Uterus (tissue), 4 donors: ENCODE results near the gene EVC2. TPM values are rescaled to one million over a fixed set of nuclear protein-coding genes. Genes with fewer than 3 reads are reported as not detected.

ENCODE experiments used
- DNase-seq, 2 donors: peaks; one replicate each; pipeline ENCODE4 v3.0.0-alpha.2; 2019 to 2020
- H3K27ac ChIP-seq, 2 donors: fragments of 200-600 bp; sonication (generic); 1 replicate in 1 of 2; 2 replicates in 1 of 2; pipeline ENCODE4 v1.5.1; 2016 to 2018
- H3K27me3 ChIP-seq, 2 donors: fragments of 200-600 bp; sonication (generic); one replicate each; pipeline ENCODE4 v1.5.1; 2018 to 2019; ENCODE audit warnings: control low read depth in 1 of 2
- H3K36me3 ChIP-seq, 2 donors: fragments of 200-600 bp; sonication (generic); one replicate each; pipeline ENCODE4 v1.5.1; 2019; ENCODE audit warnings: control low read depth in 1 of 2
- H3K4me1 ChIP-seq, 2 donors: fragments of 200-600 bp; sonication (generic); one replicate each; pipeline ENCODE4 v1.5.1; 2018 to 2019; ENCODE audit warnings: control low read depth in 1 of 2
- H3K4me3 ChIP-seq, 2 donors: fragments of 200-600 bp; sonication (generic); 1 replicate in 1 of 2; 2 replicates in 1 of 2; pipeline ENCODE4 v1.5.1; 2018 to 2019; ENCODE audit warnings: mild to moderate bottlenecking in 1 of 2
- H3K9me3 ChIP-seq, 2 donors: fragments of 200-600 bp; sonication (generic); one replicate each; pipeline ENCODE4 v1.5.1; 2019; ENCODE audit warnings: control low read depth in 1 of 2
- CTCF ChIP-seq, 4 experiments: fragments of 200-600 bp in 2 of 4; fragments of 450-650 bp in 2 of 4; sonication (generic) in 2 of 4; IDR thresholded peaks; one replicate each; pipeline ENCODE4 v1.5.1; 2016 to 2019; ENCODE audit warnings: antibody characterized with exemption in 4 of 4, mild to moderate bottlenecking in 2 of 4, moderate library complexity in 1 of 4
- POLR2A ChIP-seq, 2 donors: fragments of 450-650 bp; IDR thresholded peaks; one replicate each; pipeline ENCODE4 v1.6.1; 2016; ENCODE audit warnings: antibody characterized with exemption in 2 of 2, mild to moderate bottlenecking in 1 of 2, moderate library complexity in 1 of 2
- intact Hi-C: fragments of 100-400 bp; cut with DNase I; formaldehyde crosslinking; loops from one replicate; pipeline ENCODE4 v1.15.1; 2023; ENCODE audit warnings: low total_unique reads
- total RNA-seq, 4 donors: library from RNA; depleted of rRNA in 3 of 4; stranded (reverse); fragments of >200 nt in 3 of 4; gene quantifications; one replicate each; pipeline versions ENCODE4 v1.1.0 to v1.2.4, GENCODE V29; 2014 to 2023
- donor health status: DM: yes; HTN: yes; CAD: no.

Gene EVC2
- total RNA-seq, 4 donors from 2014 or later: 5.6 to 21.8 (median 14.8) TPM

DNA sequence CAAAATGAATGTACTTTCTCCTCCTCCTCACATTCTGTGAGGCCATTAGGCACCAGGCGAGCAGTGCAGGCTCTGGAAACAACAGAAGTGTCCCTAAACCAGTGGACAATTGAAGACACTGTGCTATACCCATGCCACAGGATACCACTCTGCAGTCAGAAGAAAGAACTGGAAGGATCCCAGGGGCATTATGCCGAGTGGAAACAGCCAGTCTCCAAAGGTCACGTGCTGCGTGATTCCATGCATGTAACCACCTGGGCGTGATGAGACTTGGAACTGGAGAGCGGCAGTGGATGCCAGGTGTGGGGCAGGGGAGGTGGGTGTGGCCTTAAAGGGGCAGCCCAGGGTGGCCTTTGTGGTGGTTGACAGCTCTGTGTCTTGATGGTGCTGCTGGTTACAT is 139.4 kb downstream of the EVC2 start:
- no peaks in the 10 kb centered on the region for H3K36me3 ChIP-seq
- TF ChIP-seq POLR2A (IDR thresholded peaks at IDR 0.05) (no peak), CTCF (IDR thresholded peaks at IDR 0.05) (no peak)
- no peaks in the 10 kb centered on the region for H3K27me3 ChIP-seq
- intact Hi-C loops: no loop called here
- no peaks in the 10 kb centered on the region for H3K4me1 ChIP-seq
- no peak overlapping the region for H3K27ac ChIP-seq
- H3K9me3 ChIP-seq: no peaks in the 10 kb centered on the region
- no peak overlapping the region for H3K4me3 ChIP-seq
- DNase-seq: no peak

DNA sequence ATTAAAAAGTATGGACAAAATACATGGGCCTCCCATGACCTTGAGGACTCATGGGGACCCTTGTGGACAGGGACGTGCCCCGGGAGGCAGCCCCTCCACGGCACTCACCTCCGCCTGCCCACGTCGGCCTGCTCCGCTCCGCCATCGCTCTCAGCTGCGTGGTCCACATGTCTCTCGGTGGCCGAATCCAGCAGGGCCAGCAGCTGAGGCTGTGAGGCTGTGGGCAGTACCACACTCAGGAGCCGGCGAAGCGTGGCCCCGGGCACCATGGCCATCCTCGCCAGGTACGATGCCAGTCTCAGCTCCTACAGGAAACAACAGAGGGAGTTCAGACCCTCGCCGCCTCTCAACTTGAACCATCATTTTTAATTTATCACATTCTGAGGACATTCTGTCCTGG is 140.0 kb downstream of the EVC2 start:
- Histone ChIP-seq H3K27me3 (no peaks in the 10 kb centered on the region), H3K4me1 (no peaks in the 10 kb centered on the region), H3K36me3 (no peaks in the 10 kb centered on the region), H3K27ac (no peak overlapping the region), H3K4me3 (no peak overlapping the region), H3K9me3 (no peaks in the 10 kb centered on the region)
- TF ChIP-seq CTCF (IDR thresholded peaks at IDR 0.05): no peak
- no peak for TF ChIP-seq POLR2A (IDR thresholded peaks at IDR 0.05)
- DNase-seq: no peak
- intact Hi-C loops: no loop called here

DNA sequence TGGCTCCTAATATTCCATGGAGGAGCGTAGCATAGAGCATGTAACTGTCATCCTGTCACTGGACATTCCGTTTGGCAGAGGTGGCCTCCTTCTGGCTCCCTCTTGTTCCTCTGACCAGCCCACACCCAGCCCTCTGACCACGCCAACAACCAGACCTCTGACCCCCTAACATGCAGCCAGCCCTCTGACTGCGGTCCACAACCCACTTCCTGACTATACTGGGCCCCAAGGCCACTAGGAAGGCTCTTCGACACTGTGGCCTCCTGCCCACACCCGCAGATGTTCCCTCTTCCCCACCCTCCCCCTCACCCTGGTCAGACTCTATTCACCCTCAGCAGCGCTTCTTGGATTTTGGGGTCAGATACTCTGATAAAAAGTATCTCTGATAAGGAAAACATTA is 141.4 kb downstream of the EVC2 start:
- intact Hi-C loops: no loop called here
- H3K27me3 ChIP-seq: no peaks in the 10 kb centered on the region
- no peak for TF ChIP-seq POLR2A (IDR thresholded peaks at IDR 0.05)
- no peak for TF ChIP-seq CTCF (IDR thresholded peaks at IDR 0.05)

DNA sequence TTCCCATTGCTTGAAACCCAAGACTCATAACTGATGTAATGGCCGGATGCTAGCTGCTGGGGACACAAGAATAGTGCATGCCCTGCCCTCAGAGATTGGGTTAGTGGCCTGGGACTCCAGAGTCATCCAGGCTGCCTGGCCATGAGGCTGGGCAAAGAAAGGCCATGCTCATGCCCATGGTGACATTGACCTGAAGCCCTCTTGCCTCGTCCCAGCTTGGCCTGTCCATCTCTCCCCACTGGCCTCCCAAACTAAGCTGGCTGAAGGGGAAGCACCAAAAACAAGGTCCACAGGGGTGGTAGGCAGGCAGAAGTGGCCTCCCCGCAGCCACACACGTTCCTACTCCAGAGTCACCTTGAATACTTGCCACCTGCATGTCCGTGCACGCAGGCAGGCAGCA is 141.8 kb downstream of the EVC2 start:
- Histone ChIP-seq H3K36me3 (no peaks in the 10 kb centered on the region), H3K27me3 (no peaks in the 10 kb centered on the region), H3K4me3 (no peak overlapping the region), H3K27ac (no peak overlapping the region), H3K4me1 (no peaks in the 10 kb centered on the region), H3K9me3 (no peaks in the 10 kb centered on the region)
- intact Hi-C loops: no loop called here
- DNase-seq: no peak
- TF ChIP-seq CTCF (IDR thresholded peaks at IDR 0.05): no peak
- no peak for TF ChIP-seq POLR2A (IDR thresholded peaks at IDR 0.05)

More for the DNA sequence above, 141.4 kb downstream of the EVC2 start:
- Histone ChIP-seq H3K4me3 (no peak overlapping the region), H3K27ac (no peak overlapping the region), H3K9me3 (no peaks in the 10 kb centered on the region), H3K4me1 (no peaks in the 10 kb centered on the region), H3K36me3 (no peaks in the 10 kb centered on the region)
- DNase-seq: no peak

GRCh38 chr4:5563856-5564255 is 144.5 kb downstream of the EVC2 start:
- H3K4me1 ChIP-seq: no peaks in the 10 kb centered on the region
- no peak for DNase-seq
- TF ChIP-seq CTCF (IDR thresholded peaks at IDR 0.05) (no peak), POLR2A (IDR thresholded peaks at IDR 0.05) (no peak)
- intact Hi-C loops: no loop called here
- H3K27me3 ChIP-seq: no peaks in the 10 kb centered on the region
- no peaks in the 10 kb centered on the region for H3K9me3 ChIP-seq
- no peak overlapping the region for H3K4me3 ChIP-seq
- H3K36me3 ChIP-seq: no peaks in the 10 kb centered on the region
- no peak overlapping the region for H3K27ac ChIP-seq
